Trophoblast cell (in vitro differentiated cells and primary cell): Measurements from ENCODE around the gene SNX20.

ENCODE experiments used
- DNase-seq, 2 donors: peaks; one replicate each; pipeline ENCODE4 v3.0.0-alpha.2; 2016
- H2AFZ ChIP-seq: 2 replicates; pipeline ENCODE4 v1.6.1; 2013; ENCODE audit warnings: low read length, moderate library complexity, mild to moderate bottlenecking; ENCODE audit not compliant: insufficient read depth, poor library complexity
- H2AK5ac ChIP-seq: 2 replicates; pipeline ENCODE4 v1.6.1; 2013; ENCODE audit warnings: mild to moderate bottlenecking, low read length
- H2BK120ac ChIP-seq: 2 replicates; pipeline ENCODE4 v1.6.1; 2013; ENCODE audit warnings: low read length, mild to moderate bottlenecking, moderate library complexity; ENCODE audit not compliant: insufficient read depth, poor library complexity
- H2BK12ac ChIP-seq: 2 replicates; pipeline ENCODE4 v1.6.1; 2013; ENCODE audit warnings: mild to moderate bottlenecking, low read length, moderate library complexity
- H2BK5ac ChIP-seq: 2 replicates; pipeline ENCODE4 v1.6.1; 2013; ENCODE audit warnings: low read length, low read depth, moderate library complexity, mild to moderate bottlenecking; ENCODE audit not compliant: poor library complexity
- H3K14ac ChIP-seq: 2 replicates; pipeline ENCODE4 v1.6.1; 2013; ENCODE audit warnings: mild to moderate bottlenecking, low read length
- H3K18ac ChIP-seq: 2 replicates; pipeline ENCODE4 v1.6.1; 2013; ENCODE audit warnings: mild to moderate bottlenecking, low read length
- H3K23ac ChIP-seq: 2 replicates; pipeline ENCODE4 v1.6.1; 2013; ENCODE audit warnings: low read length
- H3K27ac ChIP-seq: 2 replicates; pipeline ENCODE4 v1.5.1; 2013; ENCODE audit warnings: low read depth, mild to moderate bottlenecking, inconsistent platforms, low read length, moderate library complexity
- H3K27me3 ChIP-seq: 2 replicates; pipeline ENCODE4 v1.6.1; 2013; ENCODE audit warnings: inconsistent platforms, mild to moderate bottlenecking, low read length, moderate library complexity; ENCODE audit not compliant: insufficient read depth
- H3K36me3 ChIP-seq, 2 experiments: 1 replicate in 1 of 2; 2 replicates in 1 of 2; pipeline ENCODE4 v1.6.1; 2013; ENCODE audit warnings: low read length in 2 of 2, mild to moderate bottlenecking in 2 of 2, moderate library complexity in 1 of 2; ENCODE audit not compliant: insufficient read depth in 2 of 2, control insufficient read depth in 1 of 2
- H3K4ac ChIP-seq: 2 replicates; pipeline ENCODE4 v1.6.1; 2013; ENCODE audit warnings: low read depth, mild to moderate bottlenecking, low read length, moderate library complexity
- H3K4me1 ChIP-seq, 2 experiments: 1 replicate in 1 of 2; 2 replicates in 1 of 2; pipeline ENCODE4 v1.6.1; 2013; ENCODE audit warnings: low read length in 2 of 2, mild to moderate bottlenecking in 2 of 2, moderate library complexity in 1 of 2; ENCODE audit not compliant: insufficient read depth in 2 of 2, control insufficient read depth in 1 of 2
- H3K4me2 ChIP-seq: 2 replicates; pipeline ENCODE4 v1.6.1; 2013; ENCODE audit warnings: inconsistent platforms, mild to moderate bottlenecking, low read length, moderate library complexity
- H3K4me3 ChIP-seq: 2 replicates; pipeline ENCODE4 v1.5.1; 2013; ENCODE audit warnings: mild to moderate bottlenecking, low read depth, low read length, inconsistent platforms
- H3K79me1 ChIP-seq: one replicate; pipeline ENCODE4 v1.6.1; 2013; ENCODE audit warnings: low read length
- H3K79me2 ChIP-seq: 2 replicates; pipeline ENCODE4 v1.6.1; 2013; ENCODE audit warnings: low read length, mild to moderate bottlenecking; ENCODE audit not compliant: control insufficient read depth, insufficient read depth, poor library complexity
- H3K9ac ChIP-seq: 2 replicates; pipeline ENCODE4 v1.6.1; 2013; ENCODE audit warnings: mild to moderate bottlenecking, low read length
- H3K9me3 ChIP-seq: 2 replicates; pipeline ENCODE4 v1.6.1; 2013; ENCODE audit warnings: low read depth, mild to moderate bottlenecking, control low read depth, inconsistent platforms, low read length; ENCODE audit not compliant: insufficient read depth
- H4K12ac ChIP-seq: 2 replicates; pipeline ENCODE4 v1.6.1; 2013; ENCODE audit warnings: low read depth, mild to moderate bottlenecking, low read length, moderate library complexity
- H4K8ac ChIP-seq: 2 replicates; pipeline ENCODE4 v1.6.1; 2013; ENCODE audit warnings: low read depth, mild to moderate bottlenecking, low read length, moderate library complexity
- H4K91ac ChIP-seq: one replicate; pipeline ENCODE4 v1.6.1; 2013; ENCODE audit warnings: low read depth, mild to moderate bottlenecking, low read length, moderate library complexity
- WGBS: extraction: QIAGEN DNeasy Blood & Tissue Kit; methylation state at CpG from one replicate; pipeline ENCODE4 v1.1.7; 2013; ENCODE audit warnings: missing lambda C conversion rate; ENCODE audit not compliant: insufficient read length, insufficient coverage; ENCODE audit errors: extremely low coverage; 5-methylcytosine and 5-hydroxymethylcytosine counted together

Gene SNX20

GRCh38 chr16:50673496-50674275, 7.4 kb downstream of the SNX20 start:
- Histone ChIP-seq H3K4me2 (no peak overlapping the region), H3K23ac (no peak overlapping the region), H2AK5ac (no peak overlapping the region), H3K9me3 (peaks cover 8% of the 10 kb centered on the region), H3K27ac (no peak overlapping the region), H3K79me2 (no peaks in the 10 kb centered on the region), H3K9ac (no peak overlapping the region), H4K91ac (no peak overlapping the region), H3K4me1 (peaks cover 8 to 15% of the 10 kb centered on the region in 2 experiments), H4K8ac (no peak overlapping the region), H2AFZ (no peak overlapping the region), H3K4ac (no peak overlapping the region), H2BK12ac (no peak overlapping the region), H3K36me3 (peaks cover 0 to 1% of the 10 kb centered on the region in 2 experiments), H4K12ac (no peak overlapping the region), H2BK5ac (no peak overlapping the region), H3K79me1 (no peaks in the 10 kb centered on the region), H3K27me3 (no peaks in the 10 kb centered on the region), H3K4me3 (no peak overlapping the region), H3K14ac (no peak overlapping the region), H2BK120ac (no peak overlapping the region), H3K18ac (no peak overlapping the region)
- DNase-seq: no peak
- no CpG with 5 or more reads among the region's 70 CpGs for WGBS

GRCh38 chr16:50671644-50672260, 9.4 kb downstream of the SNX20 start:
- Histone ChIP-seq H3K23ac (no peak overlapping the region), H3K27ac (no peak overlapping the region), H3K14ac (no peak overlapping the region), H3K4me1 (peaks cover 10 to 20% of the 10 kb centered on the region in 2 experiments), H2BK5ac (no peak overlapping the region), H2BK120ac (no peak overlapping the region), H3K4me2 (no peak overlapping the region), H2BK12ac (no peak overlapping the region), H3K79me2 (no peaks in the 10 kb centered on the region), H3K27me3 (no peaks in the 10 kb centered on the region), H3K36me3 (peaks cover 0 to 1% of the 10 kb centered on the region in 2 experiments), H3K4ac (no peak overlapping the region), H3K79me1 (no peaks in the 10 kb centered on the region), H3K9ac (no peak overlapping the region), H4K8ac (no peak overlapping the region), H3K18ac (no peak overlapping the region), H2AFZ (no peak overlapping the region), H3K4me3 (no peak overlapping the region), H2AK5ac (no peak overlapping the region), H4K91ac (no peak overlapping the region), H3K9me3 (peaks cover 8% of the 10 kb centered on the region), H4K12ac (no peak overlapping the region)
- peak in 1 of 2 donors; percentile 59 for DNase-seq
- no CpG with 5 or more reads among the region's 2 CpGs for WGBS

- Histone ChIP-seq H3K79me2 (no peaks in the 10 kb centered on the region), H3K4me2 (no peak overlapping the region), H3K27ac (no peak overlapping the region), H3K18ac (no peak overlapping the region), H3K27me3 (no peaks in the 10 kb centered on the region), H3K23ac (no peak overlapping the region), H2AFZ (no peak overlapping the region), H3K79me1 (no peaks in the 10 kb centered on the region), H3K14ac (no peak overlapping the region), H3K9ac (no peak overlapping the region), H3K4me3 (no peak overlapping the region), H4K91ac (no peak overlapping the region), H3K4ac (no peak overlapping the region), H2BK12ac (no peak overlapping the region), H3K9me3 (peaks cover 8% of the 10 kb centered on the region), H2AK5ac (no peak overlapping the region), H3K4me1 (peaks cover 5 to 11% of the 10 kb centered on the region in 2 experiments), H2BK5ac (no peak overlapping the region), H4K12ac (peak overlapping the region; percentile 46), H4K8ac (no peak overlapping the region), H3K36me3 (peaks cover 0 to 1% of the 10 kb centered on the region in 2 experiments), H2BK120ac (no peak overlapping the region)
- no peak for DNase-seq
- WGBS: no CpG with 5 or more reads among the region's 6 CpGs
These were observed 10.6 kb downstream of the SNX20 start for GRCh38 chr16:50670476-50670875.

- no peak overlapping the region for H2BK12ac ChIP-seq
- no peaks in the 10 kb centered on the region for H3K27me3 ChIP-seq
- H2BK120ac ChIP-seq: no peak overlapping the region
- H3K9me3 ChIP-seq: peaks cover 8% of the 10 kb centered on the region
- H3K18ac ChIP-seq: no peak overlapping the region
- no peak overlapping the region for H3K4ac ChIP-seq
- no peak overlapping the region for H4K12ac ChIP-seq
- H3K36me3 ChIP-seq: peaks cover 0 to 1% of the 10 kb centered on the region in 2 experiments
- no peak overlapping the region for H4K8ac ChIP-seq
- no peak for DNase-seq
- no peak overlapping the region for H2BK5ac ChIP-seq
- no peak overlapping the region for H3K9ac ChIP-seq
- H3K23ac ChIP-seq: no peak overlapping the region
- H3K4me2 ChIP-seq: no peak overlapping the region
- no peak overlapping the region for H3K27ac ChIP-seq
- H3K4me3 ChIP-seq: no peak overlapping the region
- peaks cover 3% of the 10 kb centered on the region for H3K79me1 ChIP-seq
- H2AFZ ChIP-seq: no peak overlapping the region
- peaks cover 3% of the 10 kb centered on the region for H3K79me2 ChIP-seq
- H3K4me1 ChIP-seq: peaks cover 8 to 14% of the 10 kb centered on the region in 2 experiments
- no peak overlapping the region for H3K14ac ChIP-seq
- H4K91ac ChIP-seq: no peak overlapping the region
- no CpG with 5 or more reads among the region's 4 CpGs for WGBS
- H2AK5ac ChIP-seq: no peak overlapping the region
These were observed 11.4 kb downstream of the SNX20 start for GRCh38 chr16:50669741-50670140.
